ENCODE measurements around the gene MYL3. TPM values are rescaled to one million over a fixed set of nuclear protein-coding genes. Genes with fewer than 3 reads are reported as not detected.

The MYL3 gene
- total and polyA plus RNA-seq, 2 donors (not counting 1 experiment from before 2014, with no cell fraction given) = not detected

DNA sequence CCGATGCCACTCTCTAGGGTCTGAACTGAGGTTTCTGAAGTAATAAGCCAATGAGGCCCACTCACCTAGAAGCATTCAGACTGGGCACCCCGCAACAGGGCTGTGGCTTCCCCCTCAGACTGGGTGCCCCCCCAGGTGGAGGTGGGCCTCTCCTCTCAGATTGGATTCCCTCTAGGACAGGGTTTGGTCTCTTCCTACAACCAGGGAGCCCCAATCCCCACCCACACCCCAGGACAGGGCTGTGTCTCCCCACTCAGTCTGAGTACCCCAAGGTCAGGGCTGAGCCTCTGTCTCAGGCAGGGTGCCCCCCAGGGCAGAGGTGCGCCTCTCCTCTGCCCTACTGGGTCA is 41.9 kb upstream of the MYL3 start:
- no peaks in the 10 kb centered on the region for H3K27me3 Mint-ChIP-seq
- H3K9me3 Mint-ChIP-seq (ENCODE audit: insufficient read depth) = no peaks in the 10 kb centered on the region
- Histone ChIP-seq H3K4me2 (replicated peaks; ENCODE audit: low read depth, low read length, poor library complexity, severe bottlenecking) (no peak overlapping the region), H3K27me3 (replicated peaks in 1 of 4; ENCODE audit: control extremely low read depth in 1 of 4, control insufficient read depth in 3 of 4, insufficient read depth in 4 of 4, low read length in 3 of 4) (peaks cover 0 to 2% (median 0%) of the 10 kb centered on the region in 4 experiments), H2AFZ (ENCODE audit: insufficient read depth, low read depth, low read length, poor library complexity, severe bottlenecking) (no peak overlapping the region), H3K36me3 (replicated peaks in 1 of 2; ENCODE audit: control extremely low read depth in 1 of 2, control insufficient read depth in 1 of 2, extremely low read depth in 1 of 2, insufficient read depth in 2 of 2, low read length in 1 of 2) (no peaks in the 10 kb centered on the region), H4K20me1 (ENCODE audit: control insufficient read depth, insufficient read depth, low read length, poor library complexity, severe bottlenecking) (peaks cover 9% of the 10 kb centered on the region), H3K79me2 (ENCODE audit: control insufficient read depth, insufficient read depth, low read length) (no peaks in the 10 kb centered on the region), H3K4me3 (ENCODE audit: control extremely low read depth in 1 of 5, extremely low read depth in 1 of 5, insufficient read depth in 1 of 5, low read depth in 2 of 5, low read length in 4 of 5) (no peak overlapping the region), H3K27ac (ENCODE audit: low read length in 2 of 2) (no peak overlapping the region), H3K9me3 (ENCODE audit: control extremely low read depth in 1 of 3, control insufficient read depth in 2 of 3, insufficient read depth in 1 of 3, low read length in 2 of 3) (no peaks in the 10 kb centered on the region), H3K4me1 (ENCODE audit: control insufficient read depth in 2 of 2, insufficient read depth in 2 of 2, low read length in 2 of 2) (peaks cover 9 to 12% of the 10 kb centered on the region in 2 donors), H3K9ac (ENCODE audit: low read length) (no peak overlapping the region)
- no peak overlapping the region for H3K27ac Mint-ChIP-seq
- no peak overlapping the region for H3K4me3 Mint-ChIP-seq
- TF ChIP-seq, protein P1, sequence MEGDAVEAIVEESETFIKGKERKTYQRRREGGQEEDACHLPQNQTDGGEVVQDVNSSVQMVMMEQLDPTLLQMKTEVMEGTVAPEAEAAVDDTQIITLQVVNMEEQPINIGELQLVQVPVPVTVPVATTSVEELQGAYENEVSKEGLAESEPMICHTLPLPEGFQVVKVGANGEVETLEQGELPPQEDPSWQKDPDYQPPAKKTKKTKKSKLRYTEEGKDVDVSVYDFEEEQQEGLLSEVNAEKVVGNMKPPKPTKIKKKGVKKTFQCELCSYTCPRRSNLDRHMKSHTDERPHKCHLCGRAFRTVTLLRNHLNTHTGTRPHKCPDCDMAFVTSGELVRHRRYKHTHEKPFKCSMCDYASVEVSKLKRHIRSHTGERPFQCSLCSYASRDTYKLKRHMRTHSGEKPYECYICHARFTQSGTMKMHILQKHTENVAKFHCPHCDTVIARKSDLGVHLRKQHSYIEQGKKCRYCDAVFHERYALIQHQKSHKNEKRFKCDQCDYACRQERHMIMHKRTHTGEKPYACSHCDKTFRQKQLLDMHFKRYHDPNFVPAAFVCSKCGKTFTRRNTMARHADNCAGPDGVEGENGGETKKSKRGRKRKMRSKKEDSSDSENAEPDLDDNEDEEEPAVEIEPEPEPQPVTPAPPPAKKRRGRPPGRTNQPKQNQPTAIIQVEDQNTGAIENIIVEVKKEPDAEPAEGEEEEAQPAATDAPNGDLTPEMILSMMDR (IDR thresholded peaks at IDR 0.05) = no peak
- no peak for TF ChIP-seq EZH2 (IDR thresholded peaks at IDR 0.05; ENCODE audit: borderline replicate concordance, insufficient read depth, low read depth, low read length, poor library complexity, severe bottlenecking)
- ChIA-PET POLR2A (no interaction called here), CTCF (no interaction called here)
- DNase-seq = no peak
- intact Hi-C loops (cut with micrococcal nuclease) = no loop called here
- peaks cover 7% of the 10 kb centered on the region for H3K4me1 Mint-ChIP-seq
- 100% methylated on average over 2 of the region's 3 CpGs for WGBS (ENCODE audit: insufficient coverage)
- ATAC-seq (ENCODE audit: low read depth) = no peak

DNA sequence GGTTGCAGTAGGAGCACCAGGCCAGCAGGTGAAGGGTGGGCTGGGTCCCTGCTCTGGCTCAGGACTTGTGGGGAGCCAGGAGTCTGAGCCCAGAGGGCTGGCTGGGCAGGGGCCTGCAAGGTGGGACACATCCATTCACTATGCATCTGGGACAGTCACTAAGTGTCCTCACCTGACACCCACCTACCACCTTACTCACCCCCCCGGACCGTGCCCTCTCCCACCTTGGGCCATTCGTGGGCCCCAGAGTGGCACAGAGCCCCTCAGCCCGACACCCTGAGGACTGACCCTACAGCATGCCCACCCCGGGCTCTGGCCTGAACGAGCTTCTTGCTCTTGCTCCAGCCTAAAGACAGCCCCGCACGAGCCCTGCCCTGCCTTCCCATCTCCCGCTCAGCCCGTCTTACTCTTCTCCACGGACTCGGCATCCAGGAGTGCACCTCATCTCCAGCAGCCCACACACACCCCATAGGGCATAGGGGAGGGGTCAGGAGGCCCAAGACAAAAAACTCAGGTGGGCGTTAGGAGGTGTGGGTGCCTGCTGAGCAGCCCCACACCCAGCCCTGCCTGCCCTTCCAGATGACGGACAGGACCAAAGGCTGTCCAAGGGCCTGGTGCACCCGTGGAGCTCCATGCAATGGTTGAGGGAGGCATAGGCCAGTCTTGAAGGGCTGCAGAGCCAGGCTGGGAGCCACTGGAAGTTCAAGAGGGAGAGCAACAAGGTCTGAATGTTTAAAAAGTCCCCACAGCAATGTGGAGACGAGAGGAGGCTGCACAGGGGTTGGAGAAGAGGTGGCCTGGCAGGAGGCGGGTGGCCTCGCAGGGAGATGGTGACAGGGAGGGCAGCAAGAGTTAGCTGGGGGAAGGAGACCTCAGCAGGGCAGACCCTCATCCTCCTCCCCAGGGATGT is 41.3 kb upstream of the MYL3 start:
- intact Hi-C loops (cut with micrococcal nuclease) = no loop called here
- Histone ChIP-seq H3K9ac (ENCODE audit: low read length) (no peak overlapping the region), H3K4me1 (ENCODE audit: control insufficient read depth in 2 of 2, insufficient read depth in 2 of 2, low read length in 2 of 2) (peaks cover 5 to 8% of the 10 kb centered on the region in 2 donors), H3K27me3 (replicated peaks in 1 of 4; ENCODE audit: control extremely low read depth in 1 of 4, control insufficient read depth in 3 of 4, insufficient read depth in 4 of 4, low read length in 3 of 4) (peaks cover 0 to 7% (median 0%) of the 10 kb centered on the region in 4 experiments), H3K9me3 (ENCODE audit: control extremely low read depth in 1 of 3, control insufficient read depth in 2 of 3, insufficient read depth in 1 of 3, low read length in 2 of 3) (no peaks in the 10 kb centered on the region), H4K20me1 (ENCODE audit: control insufficient read depth, insufficient read depth, low read length, poor library complexity, severe bottlenecking) (peaks cover 6% of the 10 kb centered on the region), H3K79me2 (ENCODE audit: control insufficient read depth, insufficient read depth, low read length) (no peaks in the 10 kb centered on the region), H2AFZ (ENCODE audit: insufficient read depth, low read depth, low read length, poor library complexity, severe bottlenecking) (no peak overlapping the region), H3K27ac (ENCODE audit: low read length in 2 of 2) (no peak overlapping the region), H3K36me3 (replicated peaks in 1 of 2; ENCODE audit: control extremely low read depth in 1 of 2, control insufficient read depth in 1 of 2, extremely low read depth in 1 of 2, insufficient read depth in 2 of 2, low read length in 1 of 2) (no peaks in the 10 kb centered on the region), H3K4me2 (replicated peaks; ENCODE audit: low read depth, low read length, poor library complexity, severe bottlenecking) (no peak overlapping the region), H3K4me3 (ENCODE audit: control extremely low read depth in 1 of 5, extremely low read depth in 1 of 5, insufficient read depth in 1 of 5, low read depth in 2 of 5, low read length in 4 of 5) (no peak overlapping the region)
- no peak overlapping the region for H3K27ac Mint-ChIP-seq
- no peak for TF ChIP-seq EZH2 (IDR thresholded peaks at IDR 0.05; ENCODE audit: borderline replicate concordance, insufficient read depth, low read depth, low read length, poor library complexity, severe bottlenecking)
- TF ChIP-seq, protein P1 (IDR thresholded peaks at IDR 0.05) = no peak
- ATAC-seq (ENCODE audit: low read depth) (no peak), DNase-seq (no peak)
- no peaks in the 10 kb centered on the region for H3K9me3 Mint-ChIP-seq (ENCODE audit: insufficient read depth)
- ChIA-PET CTCF (no interaction called here), POLR2A (no interaction called here)
- H3K4me3 Mint-ChIP-seq = no peak overlapping the region
- no peaks in the 10 kb centered on the region for H3K27me3 Mint-ChIP-seq
- peaks cover 5% of the 10 kb centered on the region for H3K4me1 Mint-ChIP-seq
- WGBS (ENCODE audit: insufficient coverage) = 90% methylated on average over 9 of the region's 18 CpGs
